A549 treated with AZD2906 at 1 μM for 4 hours (cell line): Measurements from ENCODE around the gene SCUBE1. TPM values are rescaled to one million over a fixed set of nuclear protein-coding genes. Genes with fewer than 3 reads are reported as not detected.

ENCODE experiments used
- total RNA-seq: library from RNA; stranded (reverse); fragments of 200-300 nt; extraction: Qiagen RNA extraction; gene quantifications from 5 replicates; pipeline ENCODE4 v1.2.3, GENCODE V29; 2022

SCUBE1 gene
- 0.06 to 0.24 TPM (median 0.15 TPM) in 5 replicates for total RNA-seq

GRCh38 chr22:43343262-43343669 lies at the start of gene SCUBE1:
Gene SCUBE1 (minus strand): TSS chr22:43343372. CDS start chr22:43343261, 111 bp downstream.

GRCh38 chr22:43186272-43187170 lies 156.7 kb downstream of the SCUBE1 start, which contains the start of gene TTLL12:
Gene TTLL12 (minus strand): TSS chr22:43187134. CDS start chr22:43187069, 65 bp downstream.

GRCh38 chr22:43151251-43152002 lies 191.7 kb downstream of the SCUBE1 start, which contains the start of gene TSPO:
Gene TSPO (plus strand): TSS chr22:43151559. CDS start chr22:43159239, 7,680 bp downstream.

Other genes with a start within 250 kb of the SCUBE1 start
- gene BIK, start 232.6 kb downstream of the SCUBE1 start, total RNA-seq, result 1.7 to 2.5 TPM (median 2.0 TPM) in 5 replicates
- 16.2 to 28.3 TPM (median 24.8 TPM) in 5 replicates for gene MCAT, start 200.0 kb downstream of the SCUBE1 start, total RNA-seq
- 142 to 259 TPM (median 233 TPM) in 5 replicates for gene TSPO, start 191.8 kb downstream of the SCUBE1 start, total RNA-seq
- 21.8 to 27.3 TPM (median 25.6 TPM) in 5 replicates for gene TTLL12, start 156.2 kb downstream of the SCUBE1 start, total RNA-seq
- not detected in 5 replicates for gene MPPED1, start 68.6 kb upstream of the SCUBE1 start, total RNA-seq